GM18502 (cell line): ENCODE results near the gene VLDLR.

Experiments
- ATAC-seq: cut with Tn5 transposase; IDR thresholded peaks from one replicate; pipeline ENCODE4 v1.9.1; 2021; ENCODE audit warnings: mild to moderate bottlenecking; ENCODE audit not compliant: unreplicated experiment, poor library complexity

Gene VLDLR

GRCh38 chr9:2620919-2621721 is 467 bp upstream of the VLDLR start:
- peak; percentile 52 for ATAC-seq

GRCh38 chr9:2622461-2623287 is 1.1 kb downstream of the VLDLR start:
- ATAC-seq, result peak; percentile 31

- ATAC-seq, result no peak
Observed at GRCh38 chr9:2623288-2624050, 1.9 kb downstream of the VLDLR start.

DNA sequence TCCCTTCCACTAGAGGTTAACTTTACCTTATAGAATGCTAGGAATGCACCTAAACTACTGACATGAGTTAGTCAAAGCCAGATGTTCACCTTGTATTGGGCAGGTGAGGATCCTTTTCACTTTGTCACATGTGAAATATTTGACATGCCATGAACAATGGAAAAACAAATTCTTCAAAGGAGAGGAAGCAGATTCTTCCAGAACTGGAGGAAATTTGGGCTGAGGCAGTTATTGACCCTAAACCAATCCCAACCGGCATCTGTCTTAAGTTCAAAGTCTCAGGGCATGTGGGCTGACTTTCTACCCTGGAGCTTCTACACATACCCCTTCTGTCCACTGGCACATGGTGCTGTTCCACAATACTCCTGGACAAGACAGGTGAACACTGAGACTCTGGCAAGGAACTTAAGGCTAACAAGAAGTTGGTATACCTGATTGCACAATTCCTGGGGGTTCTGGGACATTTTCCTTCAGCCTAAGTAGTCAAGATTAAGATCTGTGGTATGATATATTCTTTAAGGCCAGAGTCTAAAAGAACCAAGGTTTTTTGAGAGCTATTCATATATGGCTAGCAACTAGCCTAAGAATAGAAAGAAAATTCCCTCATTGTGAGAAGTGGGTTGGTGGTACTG is 2.6 kb downstream of the VLDLR start:
- no peak for ATAC-seq

DNA sequence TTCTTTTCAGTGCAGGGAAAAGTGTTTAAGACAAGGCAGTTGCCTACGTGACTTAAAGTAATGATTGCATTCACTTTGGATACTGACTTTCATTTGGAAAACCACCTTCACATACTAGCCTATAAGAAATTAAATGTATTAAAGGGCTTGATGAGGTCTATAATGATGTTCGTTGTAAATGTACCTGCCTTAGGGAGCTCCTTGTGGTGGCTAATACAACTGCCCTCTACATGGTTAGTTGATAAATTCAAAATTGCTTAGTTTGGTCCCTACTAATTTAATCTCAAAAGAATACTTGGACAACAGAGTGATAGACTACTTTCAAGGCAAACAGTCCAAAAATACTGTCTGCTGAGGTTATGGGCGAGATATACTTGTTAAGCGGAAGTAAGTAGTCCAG is 3.8 kb downstream of the VLDLR start:
- no peak for ATAC-seq

GRCh38 chr9:2628919-2629318 is 7.3 kb downstream of the VLDLR start:
- ATAC-seq, result no peak

DNA sequence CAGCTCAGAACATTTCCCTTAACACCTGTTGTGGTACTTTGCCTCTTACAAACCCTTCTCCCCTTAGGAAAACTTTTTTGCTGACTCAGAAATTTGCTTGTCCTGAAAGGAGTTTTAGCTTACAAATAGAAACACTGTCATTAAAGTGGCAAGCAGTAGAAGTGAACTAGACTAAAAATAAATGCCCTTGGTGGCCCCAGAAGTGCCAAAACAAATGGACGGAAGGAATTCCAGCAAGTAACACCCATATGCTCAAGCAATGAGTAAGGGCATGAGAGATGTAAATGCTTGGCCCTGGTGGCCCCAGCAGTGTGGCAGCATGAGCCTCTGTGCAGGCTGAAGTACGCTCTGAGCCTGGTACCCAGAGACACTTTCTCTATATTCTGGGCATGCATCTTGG is 8.6 kb downstream of the VLDLR start:
- ATAC-seq, result no peak

- no peak for ATAC-seq
Observed at GRCh38 chr9:2631263-2631662, 9.7 kb downstream of the VLDLR start.

GRCh38 chr9:2634153-2634552 is 12.6 kb downstream of the VLDLR start:
- ATAC-seq, result no peak

DNA sequence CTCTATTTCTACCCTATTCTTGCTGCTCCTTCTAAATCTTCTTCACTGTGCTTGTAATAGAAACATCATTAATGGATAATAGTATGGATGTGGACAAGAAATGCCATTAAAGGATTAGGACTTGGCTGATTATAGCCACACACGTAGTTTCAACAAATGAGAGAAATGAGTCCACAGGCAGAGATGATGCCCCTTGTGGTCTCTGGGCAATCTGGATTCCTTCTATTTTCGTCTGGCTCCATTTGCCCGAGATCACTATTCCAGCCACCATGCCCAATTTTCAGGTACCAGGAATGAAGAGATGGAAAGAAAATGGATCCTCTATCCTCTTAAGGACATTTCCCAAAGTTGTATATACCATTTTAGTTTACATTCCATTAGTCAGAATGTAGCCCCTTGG is 13.2 kb downstream of the VLDLR start:
- no peak for ATAC-seq

DNA sequence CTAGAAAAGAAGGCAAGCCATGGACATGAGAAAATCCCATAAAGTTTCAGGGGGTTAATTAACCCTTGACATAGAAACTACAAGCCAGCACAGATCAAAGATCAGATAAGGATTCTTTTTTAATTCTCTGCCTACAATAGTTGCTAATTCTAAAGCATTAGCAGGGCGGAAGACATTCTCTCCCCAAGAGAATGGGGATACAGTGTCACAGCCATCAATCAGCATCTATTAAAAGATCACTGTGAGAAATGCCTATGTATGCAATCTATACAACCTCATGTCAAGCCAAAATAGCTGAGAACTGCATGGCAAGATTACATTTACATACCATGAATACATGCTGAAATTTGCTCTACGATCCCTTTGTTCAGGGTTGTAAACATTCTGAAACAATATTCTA is 14.3 kb downstream of the VLDLR start:
- ATAC-seq, result no peak

DNA sequence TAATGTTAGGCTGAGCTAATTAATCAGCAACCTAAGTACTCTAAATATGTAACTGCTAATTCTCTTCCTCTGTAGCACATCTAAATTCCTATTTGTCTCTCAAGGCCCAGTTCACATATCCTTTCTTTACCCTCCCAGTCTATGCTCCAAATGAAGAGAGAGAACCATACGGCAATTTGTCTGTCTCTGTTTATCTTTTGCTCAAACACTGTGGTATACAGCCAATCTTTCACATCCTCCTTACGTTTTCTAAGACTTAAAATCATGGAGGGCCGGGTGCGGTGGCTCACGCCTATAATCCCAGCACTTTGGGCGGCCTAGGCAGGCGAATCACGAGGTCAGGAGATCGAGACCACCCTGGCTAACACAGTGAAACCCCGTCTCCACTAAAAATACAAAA is 15.8 kb downstream of the VLDLR start:
- no peak for ATAC-seq

- peak; percentile 95 for ATAC-seq
Observed at GRCh38 chr9:2638871-2639673, 17.5 kb downstream of the VLDLR start.

GRCh38 chr9:2639786-2640185 is 18.2 kb downstream of the VLDLR start:
- ATAC-seq, result no peak

GRCh38 chr9:2640570-2640969 is 19.0 kb downstream of the VLDLR start:
- ATAC-seq, result no peak

GRCh38 chr9:2641033-2641432 is 19.4 kb downstream of the VLDLR start:
- no peak for ATAC-seq

DNA sequence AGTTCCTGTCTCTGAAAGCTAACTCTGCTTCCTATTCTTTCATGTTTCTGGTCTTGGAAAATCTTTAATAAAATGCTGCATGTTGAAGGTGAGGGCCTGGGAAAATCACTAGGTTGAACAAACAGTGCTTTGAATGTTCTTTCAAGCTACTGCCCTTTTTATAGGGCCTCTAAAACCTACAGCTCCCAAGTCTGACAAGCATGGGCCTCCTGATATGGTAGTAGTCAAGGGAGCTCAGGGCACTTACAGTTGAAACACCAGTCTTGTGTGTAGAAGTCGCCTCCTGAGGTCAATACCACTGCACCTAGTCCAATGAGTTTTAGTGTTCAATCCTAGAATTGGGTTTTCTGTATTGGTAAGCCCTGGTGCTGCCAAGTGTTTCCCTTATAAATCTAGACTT is 20.5 kb downstream of the VLDLR start:
- ATAC-seq, result no peak

DNA sequence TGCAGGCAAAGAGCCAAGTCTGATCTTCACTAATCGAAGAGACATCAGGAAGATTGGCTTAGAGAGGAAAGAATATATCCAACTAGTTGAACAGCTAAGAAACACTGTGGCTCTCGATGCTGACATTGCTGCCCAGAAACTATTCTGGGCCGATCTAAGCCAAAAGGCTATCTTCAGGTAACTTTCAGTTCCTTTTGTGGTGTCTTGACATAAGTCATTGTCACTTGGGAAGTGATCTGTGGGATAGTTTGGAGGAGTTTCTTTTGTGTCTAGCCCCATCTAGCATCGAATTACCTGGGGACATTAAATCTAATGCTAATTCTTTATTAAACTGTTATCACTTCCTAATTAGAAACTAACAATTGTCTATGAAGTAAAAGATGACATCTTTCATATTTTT is 24.0 kb downstream of the VLDLR start:
- peak; percentile 89 for ATAC-seq

DNA sequence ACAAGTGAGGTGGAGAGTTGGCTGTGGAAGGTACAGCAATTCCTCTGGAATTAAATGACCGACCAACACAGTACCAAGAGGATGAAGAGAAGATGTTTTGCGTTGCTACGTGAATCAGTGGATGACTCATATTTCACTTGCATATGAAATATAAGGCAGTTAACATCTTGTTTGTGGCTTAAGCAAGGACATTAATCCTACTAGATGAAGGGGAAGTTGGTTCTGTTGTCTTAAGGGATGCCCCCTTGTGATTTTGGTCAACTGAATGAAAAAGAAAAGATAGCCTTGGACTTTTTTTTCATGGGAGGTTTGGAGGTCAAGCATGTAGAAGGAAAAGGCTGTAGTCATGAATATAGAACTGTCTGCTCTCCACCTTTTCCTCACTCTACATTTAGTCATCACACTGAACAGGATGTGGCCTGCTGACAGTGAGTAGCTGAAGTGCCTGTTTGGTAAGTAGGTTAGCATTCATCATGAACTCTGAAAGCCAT is 33.9 kb downstream of the VLDLR start:
- peak; percentile 60 for ATAC-seq
